Measurements from ENCODE around the gene ASPSCR1. TPM values are rescaled to one million over a fixed set of nuclear protein-coding genes. Genes with fewer than 3 reads are reported as not detected.
"Not testable (repeated sequence)": the region's sequence is repeated elsewhere in the genome, so short reads cannot be mapped to it uniquely, and the experiment has no call there.

The ASPSCR1 gene
- total and polyA plus RNA-seq, 2 donors from 2014 or later, result 35.2 to 57.5 TPM

- TF ChIP-seq CTCF (IDR thresholded peaks at IDR 0.05; ENCODE audit: borderline replicate concordance, extremely low read depth, insufficient read depth), result no peak
- intact Hi-C loops (cut with DNase I), result no loop called here
Measured at GRCh38 chr17:81950501-81950900, 26.9 kb upstream of the ASPSCR1 start.

GRCh38 chr17:81951785-81952684 is 25.4 kb upstream of the ASPSCR1 start:
- Histone ChIP-seq H3K9me3 (ENCODE audit: control insufficient read depth in 2 of 3, insufficient read depth in 1 of 3, low read length in 3 of 3) (no peaks in the 10 kb centered on the region), H3K4me1 (ENCODE audit: control insufficient read depth in 2 of 3, insufficient read depth in 2 of 3, low read depth in 1 of 3, low read length in 3 of 3) (no peaks in the 10 kb centered on the region), H3K27me3 (ENCODE audit: control insufficient read depth, insufficient read depth, low read length) (no peaks in the 10 kb centered on the region), H3K9ac (ENCODE audit: low read length in 3 of 3) (no peak overlapping the region), H3K4me3 (ENCODE audit: low read length in 3 of 3) (no peak overlapping the region), H3K36me3 (ENCODE audit: control insufficient read depth in 2 of 3, insufficient read depth in 3 of 3, low read length in 3 of 3) (no peaks in the 10 kb centered on the region), H3K27ac (ENCODE audit: low read depth in 2 of 2, low read length in 2 of 2) (no peak overlapping the region)
- intact Hi-C loops (cut with DNase I), result no loop called here
- DNase-seq (no peak), FAIRE-seq (no peak)
- no peak for TF ChIP-seq CTCF (IDR thresholded peaks at IDR 0.05; ENCODE audit: borderline replicate concordance, extremely low read depth, insufficient read depth)

More at GRCh38 chr17:81950501-81950900, 26.9 kb upstream of the ASPSCR1 start:
- Histone ChIP-seq H3K27me3 (ENCODE audit: control insufficient read depth, insufficient read depth, low read length) (no peaks in the 10 kb centered on the region), H3K4me1 (ENCODE audit: control insufficient read depth in 2 of 3, insufficient read depth in 2 of 3, low read depth in 1 of 3, low read length in 3 of 3) (no peaks in the 10 kb centered on the region), H3K36me3 (ENCODE audit: control insufficient read depth in 2 of 3, insufficient read depth in 3 of 3, low read length in 3 of 3) (no peaks in the 10 kb centered on the region), H3K9me3 (ENCODE audit: control insufficient read depth in 2 of 3, insufficient read depth in 1 of 3, low read length in 3 of 3) (no peaks in the 10 kb centered on the region), H3K9ac (ENCODE audit: low read length in 3 of 3) (no peak overlapping the region), H3K4me3 (ENCODE audit: low read length in 3 of 3) (no peak overlapping the region), H3K27ac (ENCODE audit: low read depth in 2 of 2, low read length in 2 of 2) (no peak overlapping the region)
- FAIRE-seq, result no peak
- DNase-seq, result no peak

GRCh38 chr17:81952792-81953228 is 24.6 kb upstream of the ASPSCR1 start:
- DNase-seq, result no peak
- H3K4me3 ChIP-seq (ENCODE audit: low read length in 3 of 3), result no peak overlapping the region
- H3K27ac ChIP-seq (ENCODE audit: low read depth in 2 of 2, low read length in 2 of 2), result no peak overlapping the region
- H3K9ac ChIP-seq (ENCODE audit: low read length in 3 of 3), result no peak overlapping the region
- no peak for FAIRE-seq
- H3K4me1 ChIP-seq (ENCODE audit: control insufficient read depth in 2 of 3, insufficient read depth in 2 of 3, low read depth in 1 of 3, low read length in 3 of 3), result no peaks in the 10 kb centered on the region
- H3K27me3 ChIP-seq (ENCODE audit: control insufficient read depth, insufficient read depth, low read length), result no peaks in the 10 kb centered on the region
- H3K9me3 ChIP-seq (ENCODE audit: control insufficient read depth in 2 of 3, insufficient read depth in 1 of 3, low read length in 3 of 3), result no peaks in the 10 kb centered on the region
- H3K36me3 ChIP-seq (ENCODE audit: control insufficient read depth in 2 of 3, insufficient read depth in 3 of 3, low read length in 3 of 3), result no peaks in the 10 kb centered on the region
- intact Hi-C loops (cut with DNase I), result no loop called here
- no peak for TF ChIP-seq CTCF (IDR thresholded peaks at IDR 0.05; ENCODE audit: borderline replicate concordance, extremely low read depth, insufficient read depth)

- H3K9me3 ChIP-seq (ENCODE audit: control insufficient read depth in 2 of 3, insufficient read depth in 1 of 3, low read length in 3 of 3); H3K27me3 ChIP-seq (ENCODE audit: control insufficient read depth, insufficient read depth, low read length); H3K9ac ChIP-seq (ENCODE audit: low read length in 3 of 3); DNase-seq; FAIRE-seq; H3K27ac ChIP-seq (ENCODE audit: low read depth in 2 of 2, low read length in 2 of 2); intact Hi-C loops (cut with DNase I); H3K36me3 ChIP-seq (ENCODE audit: control insufficient read depth in 2 of 3, insufficient read depth in 3 of 3, low read length in 3 of 3); H3K4me1 ChIP-seq (ENCODE audit: control insufficient read depth in 2 of 3, insufficient read depth in 2 of 3, low read depth in 1 of 3, low read length in 3 of 3); H3K4me3 ChIP-seq (ENCODE audit: low read length in 3 of 3): not testable (repeated sequence)
Measured at GRCh38 chr17:81953443-81953842, 24.0 kb upstream of the ASPSCR1 start.

All from kidney (tissue), 14 donors.